Measurements from ENCODE around the gene FNTB. TPM values are rescaled to one million over a fixed set of nuclear protein-coding genes. Genes with fewer than 3 reads are reported as not detected.
A peak's percentile ranks its signal among the peaks of the same experiment; 100 is the strongest.

Gene FNTB
- total RNA-seq, 2 experiments from 2014 or later = 17.9 to 18.8 TPM

- Mint-ChIP-seq H3K4me1 (ENCODE audit: low read depth) (peaks cover 8% of the 10 kb centered on the region), H3K9me3 (ENCODE audit: insufficient read depth) (no peaks in the 10 kb centered on the region), H3K27me3 (ENCODE audit: low read depth) (no peaks in the 10 kb centered on the region), H3K4me3 (no peak overlapping the region), H3K27ac (no peak overlapping the region), H3K36me3 (ENCODE audit: low read depth) (peaks cover 42% of the 10 kb centered on the region)
- DNase-seq = no peak
- ChIA-PET CTCF (no interaction called here), POLR2A (no interaction called here)
- no peak for ATAC-seq
Measured at GRCh38 chr14:65069874-65070413, 83.2 kb downstream of the FNTB start.

- H3K4me1 Mint-ChIP-seq (ENCODE audit: low read depth) = peaks cover 14% of the 10 kb centered on the region
- CTCF ChIA-PET = no interaction called here
- H3K27me3 Mint-ChIP-seq (ENCODE audit: low read depth) = no peaks in the 10 kb centered on the region
- DNase-seq (no peak), ATAC-seq (no peak)
- no peaks in the 10 kb centered on the region for H3K9me3 Mint-ChIP-seq (ENCODE audit: insufficient read depth)
- H3K36me3 Mint-ChIP-seq (ENCODE audit: low read depth) = peaks cover 42% of the 10 kb centered on the region
- no peak overlapping the region for H3K27ac Mint-ChIP-seq
- POLR2A ChIA-PET = no interaction called here
- no peak overlapping the region for H3K4me3 Mint-ChIP-seq
Measured at GRCh38 chr14:65070471-65070976, 83.8 kb downstream of the FNTB start.

GRCh38 chr14:65071544-65071943, 84.8 kb downstream of the FNTB start:
- ATAC-seq (no peak), DNase-seq (no peak)
- Mint-ChIP-seq H3K4me3 (no peak overlapping the region), H3K36me3 (ENCODE audit: low read depth) (peaks cover 42% of the 10 kb centered on the region), H3K4me1 (ENCODE audit: low read depth) (peaks cover 17% of the 10 kb centered on the region), H3K27ac (no peak overlapping the region), H3K27me3 (ENCODE audit: low read depth) (no peaks in the 10 kb centered on the region), H3K9me3 (ENCODE audit: insufficient read depth) (no peaks in the 10 kb centered on the region)
- ChIA-PET POLR2A (no interaction called here), CTCF (no interaction called here)

GRCh38 chr14:65072256-65072655, 85.6 kb downstream of the FNTB start:
- DNase-seq (no peak), ATAC-seq (no peak)
- Mint-ChIP-seq H3K4me1 (ENCODE audit: low read depth) (peaks cover 19% of the 10 kb centered on the region), H3K9me3 (ENCODE audit: insufficient read depth) (no peaks in the 10 kb centered on the region), H3K36me3 (ENCODE audit: low read depth) (peaks cover 45% of the 10 kb centered on the region), H3K4me3 (no peak overlapping the region), H3K27ac (no peak overlapping the region), H3K27me3 (ENCODE audit: low read depth) (no peaks in the 10 kb centered on the region)
- CTCF ChIA-PET = interaction anchor here (0.6 kb wide), 1 partner anchor 86 kb away, joined by 3 read pairs; no protein-coding TSS in a partner anchor
- POLR2A ChIA-PET = no interaction called here

GRCh38 chr14:65072937-65073336, 86.2 kb downstream of the FNTB start:
- no peak for DNase-seq
- Mint-ChIP-seq H3K4me1 (ENCODE audit: low read depth) (peaks cover 19% of the 10 kb centered on the region), H3K27me3 (ENCODE audit: low read depth) (no peaks in the 10 kb centered on the region), H3K36me3 (ENCODE audit: low read depth) (peaks cover 46% of the 10 kb centered on the region), H3K4me3 (no peak overlapping the region), H3K9me3 (ENCODE audit: insufficient read depth) (no peaks in the 10 kb centered on the region), H3K27ac (no peak overlapping the region)
- ChIA-PET POLR2A (interaction anchor here (1.0 kb wide), 1 partner anchor 9 kb away, joined by 3 read pairs; no protein-coding TSS in a partner anchor), CTCF (no interaction called here)
- no peak for ATAC-seq

GRCh38 chr14:65073605-65074201, 87.0 kb downstream of the FNTB start:
- peaks cover 40% of the 10 kb centered on the region for H3K36me3 Mint-ChIP-seq (ENCODE audit: low read depth)
- DNase-seq (no peak), ATAC-seq (no peak)
- no peak overlapping the region for H3K4me3 Mint-ChIP-seq
- H3K27ac Mint-ChIP-seq = peak overlapping the region; percentile 17
- CTCF ChIA-PET = interaction anchor here (1.1 kb wide), 1 partner anchor 15 kb away, joined by 4 read pairs; no protein-coding TSS in a partner anchor
- no peaks in the 10 kb centered on the region for H3K9me3 Mint-ChIP-seq (ENCODE audit: insufficient read depth)
- POLR2A ChIA-PET = interaction anchor here (1.0 kb wide), 1 partner anchor 8 kb away, joined by 3 read pairs; no protein-coding TSS in a partner anchor
- H3K4me1 Mint-ChIP-seq (ENCODE audit: low read depth) = peaks cover 19% of the 10 kb centered on the region
- H3K27me3 Mint-ChIP-seq (ENCODE audit: low read depth) = no peaks in the 10 kb centered on the region

- ChIA-PET POLR2A (no interaction called here), CTCF (interaction anchor here (1.1 kb wide), 1 partner anchor 14 kb away, joined by 4 read pairs; no protein-coding TSS in a partner anchor)
- DNase-seq = no peak
- no peak overlapping the region for H3K4me3 Mint-ChIP-seq
- H3K36me3 Mint-ChIP-seq (ENCODE audit: low read depth) = peaks cover 47% of the 10 kb centered on the region
- no peaks in the 10 kb centered on the region for H3K9me3 Mint-ChIP-seq (ENCODE audit: insufficient read depth)
- peaks cover 27% of the 10 kb centered on the region for H3K4me1 Mint-ChIP-seq (ENCODE audit: low read depth)
- ATAC-seq = no peak
- no peak overlapping the region for H3K27ac Mint-ChIP-seq
- no peaks in the 10 kb centered on the region for H3K27me3 Mint-ChIP-seq (ENCODE audit: low read depth)
Measured at GRCh38 chr14:65074449-65075150, 87.9 kb downstream of the FNTB start.

GRCh38 chr14:65075628-65076325, 89.1 kb downstream of the FNTB start:
- no peak overlapping the region for H3K27ac Mint-ChIP-seq
- no peaks in the 10 kb centered on the region for H3K27me3 Mint-ChIP-seq (ENCODE audit: low read depth)
- ChIA-PET POLR2A (no interaction called here), CTCF (no interaction called here)
- no peak overlapping the region for H3K4me3 Mint-ChIP-seq
- ATAC-seq = no peak
- H3K4me1 Mint-ChIP-seq (ENCODE audit: low read depth) = peaks cover 36% of the 10 kb centered on the region
- no peak for DNase-seq
- no peaks in the 10 kb centered on the region for H3K9me3 Mint-ChIP-seq (ENCODE audit: insufficient read depth)
- peaks cover 54% of the 10 kb centered on the region for H3K36me3 Mint-ChIP-seq (ENCODE audit: low read depth)

GRCh38 chr14:65077318-65077717, 90.6 kb downstream of the FNTB start:
- DNase-seq = no peak
- Mint-ChIP-seq H3K9me3 (ENCODE audit: insufficient read depth) (no peaks in the 10 kb centered on the region), H3K36me3 (ENCODE audit: low read depth) (peaks cover 69% of the 10 kb centered on the region), H3K27me3 (ENCODE audit: low read depth) (no peaks in the 10 kb centered on the region), H3K27ac (no peak overlapping the region), H3K4me1 (ENCODE audit: low read depth) (peaks cover 50% of the 10 kb centered on the region), H3K4me3 (no peak overlapping the region)
- ChIA-PET CTCF (no interaction called here), POLR2A (interaction anchor here (1.1 kb wide), 2 partner anchors 26 to 384 kb away, joined by 3 to 5 read pairs; partner anchors contain the start of gene MAX)
- no peak for ATAC-seq

- ChIA-PET POLR2A (no interaction called here), CTCF (interaction anchor here (0.8 kb wide), 1 partner anchor 20 kb away, joined by 3 read pairs; no protein-coding TSS in a partner anchor)
- H3K9me3 Mint-ChIP-seq (ENCODE audit: insufficient read depth) = no peaks in the 10 kb centered on the region
- peaks cover 82% of the 10 kb centered on the region for H3K36me3 Mint-ChIP-seq (ENCODE audit: low read depth)
- ATAC-seq (no peak), DNase-seq (no peak)
- H3K27ac Mint-ChIP-seq = peak overlapping the region; percentile 39
- no peak overlapping the region for H3K4me3 Mint-ChIP-seq
- H3K27me3 Mint-ChIP-seq (ENCODE audit: low read depth) = no peaks in the 10 kb centered on the region
- peaks cover 54% of the 10 kb centered on the region for H3K4me1 Mint-ChIP-seq (ENCODE audit: low read depth)
Measured at GRCh38 chr14:65079201-65079600, 92.5 kb downstream of the FNTB start.

- Mint-ChIP-seq H3K27ac (no peak overlapping the region), H3K4me1 (ENCODE audit: low read depth) (peaks cover 50% of the 10 kb centered on the region), H3K4me3 (no peak overlapping the region), H3K27me3 (ENCODE audit: low read depth) (no peaks in the 10 kb centered on the region), H3K36me3 (ENCODE audit: low read depth) (peaks cover 81% of the 10 kb centered on the region), H3K9me3 (ENCODE audit: insufficient read depth) (no peaks in the 10 kb centered on the region)
- ChIA-PET POLR2A (no interaction called here), CTCF (interaction anchor here (0.8 kb wide), 1 partner anchor 19 kb away, joined by 3 read pairs; no protein-coding TSS in a partner anchor)
- DNase-seq (no peak), ATAC-seq (no peak)
Measured at GRCh38 chr14:65079768-65080167, 93.1 kb downstream of the FNTB start.

All from activated CD8-positive, alpha-beta T cell treated with anti-CD3 and anti-CD28 coated beads, Interleukin-2, amount 10 ng/mL, durations not matched to agents 7 days and 5 days (primary cell).